Astrocyte (in vitro differentiated cells and primary cell): ENCODE data around the gene CACNA1E. TPM values are rescaled to one million over a fixed set of nuclear protein-coding genes. Genes with fewer than 3 reads are reported as not detected.

Experiments
- DNase-seq: peaks from one replicate; pipeline ENCODE4 v3.0.0-alpha.2; 2010; ENCODE audit warnings: low read depth
- FAIRE-seq: peaks from 2 replicates; lab custom pipeline; 2011; peaks lifted over from hg19 to GRCh38; lab: Jason Lieb, UNC
- H2AFZ ChIP-seq: 2 replicates; pipeline ENCODE4 v1.6.0; 2012; ENCODE audit warnings: low read depth, low read length, inconsistent platforms
- H3K27ac ChIP-seq: 2 replicates; pipeline ENCODE4 v1.5.1; 2011; ENCODE audit warnings: low read depth, low read length, inconsistent platforms
- H3K27me3 ChIP-seq: 2 replicates; pipeline ENCODE4 v1.6.0; 2011; ENCODE audit warnings: low read length, inconsistent platforms; ENCODE audit not compliant: insufficient read depth
- H3K36me3 ChIP-seq: 2 replicates; pipeline ENCODE4 v1.5.1; 2011; ENCODE audit warnings: low read length, inconsistent platforms; ENCODE audit not compliant: insufficient read depth
- H3K4me1 ChIP-seq: 2 replicates; pipeline ENCODE4 v1.5.1; 2011; ENCODE audit warnings: low read length, inconsistent platforms; ENCODE audit not compliant: insufficient read depth
- H3K4me2 ChIP-seq: 2 replicates; pipeline ENCODE4 v1.6.0; 2012; ENCODE audit warnings: low read length, inconsistent platforms
- H3K4me3 ChIP-seq: 2 replicates; pipeline ENCODE4 v1.5.1; 2011; ENCODE audit warnings: low read depth, mild to moderate bottlenecking, low read length, inconsistent platforms; ENCODE audit not compliant: insufficient read depth
- H3K79me2 ChIP-seq: 2 replicates; pipeline ENCODE4 v1.6.0; 2012; ENCODE audit warnings: mild to moderate bottlenecking, low read length, inconsistent platforms; ENCODE audit not compliant: insufficient read depth
- H3K9ac ChIP-seq: 2 replicates; pipeline ENCODE4 v1.6.0; 2012; ENCODE audit warnings: mild to moderate bottlenecking, low read length, inconsistent platforms
- H3K9me3 ChIP-seq: 2 replicates; pipeline ENCODE4 v1.5.1; 2012; ENCODE audit warnings: low read depth, mild to moderate bottlenecking, low read length, inconsistent platforms; ENCODE audit not compliant: insufficient read depth
- H4K20me1 ChIP-seq: 2 replicates; pipeline ENCODE4 v1.6.0; 2012; ENCODE audit warnings: low read length, inconsistent platforms; ENCODE audit not compliant: insufficient read depth
- H3K27ac Mint-ChIP-seq: one replicate; pipeline ENCODE4 v1.8.0; 2021; ENCODE audit warnings: mild to moderate bottlenecking, mixed read lengths; ENCODE audit not compliant: unreplicated experiment
- H3K27me3 Mint-ChIP-seq: one replicate; pipeline ENCODE4 v1.8.0; 2021; ENCODE audit warnings: low read depth, mixed read lengths; ENCODE audit not compliant: unreplicated experiment
- H3K36me3 Mint-ChIP-seq: one replicate; pipeline ENCODE4 v1.8.0; 2021; ENCODE audit warnings: low read depth, mixed read lengths; ENCODE audit not compliant: unreplicated experiment
- H3K4me1 Mint-ChIP-seq: one replicate; pipeline ENCODE4 v1.8.0; 2021; ENCODE audit warnings: low read depth, mixed read lengths; ENCODE audit not compliant: unreplicated experiment
- H3K4me3 Mint-ChIP-seq: one replicate; pipeline ENCODE4 v1.8.0; 2021; ENCODE audit warnings: mild to moderate bottlenecking, moderate library complexity, mixed read lengths; ENCODE audit not compliant: unreplicated experiment
- H3K9me3 Mint-ChIP-seq: one replicate; pipeline ENCODE4 v1.8.0; 2021; ENCODE audit warnings: mild to moderate bottlenecking, mixed read lengths; ENCODE audit not compliant: unreplicated experiment
- EZH2 ChIP-seq: IDR thresholded peaks from 2 replicates; pipeline ENCODE4 v1.6.1; 2012; ENCODE audit warnings: mild to moderate bottlenecking, low read length, inconsistent platforms; ENCODE audit not compliant: insufficient read depth
- total RNA-seq: library from RNA; stranded (reverse); gene quantifications from 2 replicates; pipeline ENCODE4 v1.2.1, GENCODE V29; 2021
- TF ChIP-seq, protein P1 (sequence below): IDR thresholded peaks from 2 replicates; pipeline ENCODE4 v1.5.1; 2011; ENCODE audit warnings: low read depth, mild to moderate bottlenecking, inconsistent platforms, low read length, moderate library complexity; ENCODE audit not compliant: insufficient read depth

CACNA1E gene
- total RNA-seq, 1 donor from 2014 or later = 0.07 TPM

DNA sequence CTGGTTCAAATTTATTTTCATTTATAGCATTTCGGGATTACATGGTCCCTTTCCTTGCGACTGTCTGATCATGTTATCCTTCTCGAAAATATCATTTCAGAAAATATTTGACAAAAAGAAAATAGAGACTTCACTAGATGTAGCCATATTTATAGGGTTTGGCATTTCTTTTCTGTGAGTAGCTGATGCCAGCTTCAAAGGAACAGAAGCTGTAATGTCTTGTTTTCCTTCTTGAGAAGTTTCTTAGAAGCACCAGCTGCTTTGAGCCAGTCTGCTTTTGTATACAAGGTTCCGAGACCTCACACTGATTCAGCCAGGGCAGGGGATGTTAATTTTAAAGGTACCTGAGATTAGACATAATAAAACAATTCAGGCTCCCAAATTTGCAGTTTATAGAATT lies 329.9 kb downstream of the CACNA1E start:
- FAIRE-seq (no peak), DNase-seq (no peak)
- Histone ChIP-seq H3K79me2 (no peaks in the 10 kb centered on the region), H3K9ac (no peak overlapping the region), H4K20me1 (no peaks in the 10 kb centered on the region), H3K27me3 (no peaks in the 10 kb centered on the region), H3K27ac (no peak overlapping the region), H3K4me3 (no peak overlapping the region), H3K4me1 (no peaks in the 10 kb centered on the region), H3K36me3 (no peaks in the 10 kb centered on the region), H2AFZ (no peak overlapping the region), H3K4me2 (no peak overlapping the region), H3K9me3 (no peaks in the 10 kb centered on the region)
- H3K4me3 Mint-ChIP-seq = no peak overlapping the region
- no peaks in the 10 kb centered on the region for H3K36me3 Mint-ChIP-seq
- H3K9me3 Mint-ChIP-seq = peaks cover 3% of the 10 kb centered on the region
- no peak for TF ChIP-seq EZH2
- TF ChIP-seq, protein P1, sequence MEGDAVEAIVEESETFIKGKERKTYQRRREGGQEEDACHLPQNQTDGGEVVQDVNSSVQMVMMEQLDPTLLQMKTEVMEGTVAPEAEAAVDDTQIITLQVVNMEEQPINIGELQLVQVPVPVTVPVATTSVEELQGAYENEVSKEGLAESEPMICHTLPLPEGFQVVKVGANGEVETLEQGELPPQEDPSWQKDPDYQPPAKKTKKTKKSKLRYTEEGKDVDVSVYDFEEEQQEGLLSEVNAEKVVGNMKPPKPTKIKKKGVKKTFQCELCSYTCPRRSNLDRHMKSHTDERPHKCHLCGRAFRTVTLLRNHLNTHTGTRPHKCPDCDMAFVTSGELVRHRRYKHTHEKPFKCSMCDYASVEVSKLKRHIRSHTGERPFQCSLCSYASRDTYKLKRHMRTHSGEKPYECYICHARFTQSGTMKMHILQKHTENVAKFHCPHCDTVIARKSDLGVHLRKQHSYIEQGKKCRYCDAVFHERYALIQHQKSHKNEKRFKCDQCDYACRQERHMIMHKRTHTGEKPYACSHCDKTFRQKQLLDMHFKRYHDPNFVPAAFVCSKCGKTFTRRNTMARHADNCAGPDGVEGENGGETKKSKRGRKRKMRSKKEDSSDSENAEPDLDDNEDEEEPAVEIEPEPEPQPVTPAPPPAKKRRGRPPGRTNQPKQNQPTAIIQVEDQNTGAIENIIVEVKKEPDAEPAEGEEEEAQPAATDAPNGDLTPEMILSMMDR = no peak
- H3K27ac Mint-ChIP-seq = no peak overlapping the region
- no peaks in the 10 kb centered on the region for H3K4me1 Mint-ChIP-seq
- H3K27me3 Mint-ChIP-seq = peaks cover 9% of the 10 kb centered on the region

DNA sequence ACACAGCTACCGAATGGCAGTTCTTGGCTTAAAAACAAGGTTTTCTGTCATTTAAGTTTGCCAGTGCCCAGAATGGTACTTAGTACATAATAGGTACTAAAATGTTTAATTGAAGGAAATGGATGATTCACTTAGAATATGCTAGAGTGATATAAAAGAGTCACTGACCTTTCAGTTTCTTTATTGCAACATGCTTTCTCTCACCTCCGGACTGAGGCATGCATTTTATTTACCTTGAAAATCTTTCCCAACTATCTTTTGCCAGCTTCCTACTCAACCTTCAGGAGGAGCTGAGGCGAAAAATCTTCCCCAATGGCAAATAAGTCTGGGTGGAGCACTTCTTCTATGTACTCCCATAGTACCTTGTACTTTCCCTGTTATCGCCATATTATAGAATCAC lies 333.3 kb downstream of the CACNA1E start:
- no peaks in the 10 kb centered on the region for H4K20me1 ChIP-seq
- Mint-ChIP-seq H3K36me3 (no peaks in the 10 kb centered on the region), H3K27me3 (peaks cover 4% of the 10 kb centered on the region), H3K4me3 (no peak overlapping the region), H3K27ac (no peak overlapping the region), H3K4me1 (no peaks in the 10 kb centered on the region), H3K9me3 (peaks cover 3% of the 10 kb centered on the region)
- no peak overlapping the region for H3K4me3 ChIP-seq
- H3K27ac ChIP-seq = no peak overlapping the region
- H3K4me1 ChIP-seq = no peaks in the 10 kb centered on the region
- H2AFZ ChIP-seq = no peak overlapping the region
- no peaks in the 10 kb centered on the region for H3K27me3 ChIP-seq
- TF ChIP-seq EZH2 = no peak
- TF ChIP-seq, protein P1 = no peak
- H3K9me3 ChIP-seq = no peaks in the 10 kb centered on the region
- H3K36me3 ChIP-seq = no peaks in the 10 kb centered on the region
- FAIRE-seq (no peak), DNase-seq (no peak)
- H3K79me2 ChIP-seq = no peaks in the 10 kb centered on the region
- H3K4me2 ChIP-seq = no peak overlapping the region
- no peak overlapping the region for H3K9ac ChIP-seq

DNA sequence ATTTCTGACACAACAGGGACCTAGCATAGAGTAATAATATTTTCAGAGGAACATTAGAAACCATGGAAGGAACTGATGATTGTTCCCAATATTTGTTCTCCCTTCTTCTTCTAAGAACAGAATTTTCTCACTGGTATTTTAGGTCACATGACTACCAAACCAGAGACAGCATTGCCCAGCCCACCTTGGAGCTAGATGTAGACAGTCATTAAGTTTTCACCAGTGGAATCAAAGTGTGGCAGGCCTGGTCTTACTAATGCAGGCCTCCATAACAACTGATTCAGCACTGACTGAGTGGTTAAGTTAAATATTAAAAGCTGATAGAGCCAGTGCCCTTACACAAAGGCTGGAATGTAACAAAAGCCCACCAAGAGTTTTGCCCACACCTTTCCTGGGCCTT lies 333.8 kb downstream of the CACNA1E start:
- H3K9me3 ChIP-seq = no peaks in the 10 kb centered on the region
- Mint-ChIP-seq H3K27ac (no peak overlapping the region), H3K9me3 (peaks cover 3% of the 10 kb centered on the region), H3K36me3 (no peaks in the 10 kb centered on the region), H3K4me1 (no peaks in the 10 kb centered on the region), H3K27me3 (no peaks in the 10 kb centered on the region), H3K4me3 (no peak overlapping the region)
- no peak overlapping the region for H3K4me3 ChIP-seq
- no peaks in the 10 kb centered on the region for H4K20me1 ChIP-seq
- no peaks in the 10 kb centered on the region for H3K27me3 ChIP-seq
- no peaks in the 10 kb centered on the region for H3K36me3 ChIP-seq
- no peak overlapping the region for H3K27ac ChIP-seq
- H2AFZ ChIP-seq = no peak overlapping the region
- DNase-seq = no peak
- H3K4me1 ChIP-seq = no peaks in the 10 kb centered on the region
- H3K9ac ChIP-seq = no peak overlapping the region
- FAIRE-seq = no peak
- TF ChIP-seq, protein P1 = no peak
- no peak for TF ChIP-seq EZH2
- no peak overlapping the region for H3K4me2 ChIP-seq
- no peaks in the 10 kb centered on the region for H3K79me2 ChIP-seq
